Subcutaneous preadipocyte (primary cell): ENCODE measurements around the gene PLEKHG1. TPM values are rescaled to one million over a fixed set of nuclear protein-coding genes. Genes with fewer than 3 reads are reported as not detected.

Source experiments
- total RNA-seq: library from RNA; depleted of rRNA; stranded (reverse); fragments of >200 nt; gene quantifications from 2 replicates; pipeline ENCODE4 v1.2.3, GENCODE V29; 2012

The PLEKHG1 gene
- 0.37 and 0.59 TPM in 2 replicates for total RNA-seq

DNA sequence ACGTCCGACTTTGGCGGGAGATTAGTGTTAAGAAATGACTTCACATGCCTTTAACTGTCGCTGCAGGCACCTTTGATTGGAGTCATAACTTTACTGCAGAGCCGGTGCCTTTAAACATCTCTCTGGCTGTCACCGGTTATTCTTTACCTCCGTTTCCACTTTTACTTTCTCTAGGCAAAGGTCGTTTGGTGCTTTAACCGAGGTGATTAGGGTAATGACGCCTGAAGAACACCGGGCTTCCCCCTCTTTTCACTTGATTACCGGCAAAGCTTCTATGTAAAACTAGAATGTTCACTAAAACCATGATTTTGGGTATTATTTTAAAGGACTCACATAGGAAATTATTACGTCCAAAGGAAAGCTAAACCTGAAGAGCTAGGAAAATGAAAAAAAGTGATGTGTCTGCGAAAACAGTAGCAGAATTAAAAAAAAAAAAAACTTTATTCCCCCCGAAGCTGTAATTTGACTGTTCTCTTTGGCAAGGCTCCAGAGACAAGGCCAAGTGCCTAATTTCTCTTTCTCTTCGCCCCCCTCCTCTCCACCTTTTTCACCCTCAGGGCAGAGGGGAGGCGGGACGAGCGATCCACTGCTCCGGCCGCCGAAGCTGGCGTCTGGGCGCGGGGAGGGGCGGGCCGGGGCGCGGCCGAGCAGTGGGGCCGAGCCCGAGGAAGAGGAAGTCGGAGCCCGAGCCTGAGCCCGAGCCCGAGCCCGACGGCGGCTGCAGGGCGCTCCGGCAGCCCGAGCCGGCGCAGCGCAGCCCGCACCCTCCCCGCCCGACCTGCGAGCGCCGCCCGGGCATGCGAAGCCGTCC, at the start of gene PLEKHG1:
Gene PLEKHG1 (plus strand): TSS at position 687 of the 811 bp plus-strand sequence. CDS start 133,797 bp downstream, outside the sequence.

Other genes with a start within 250 kb of the PLEKHG1 start
- under 0.01 TPM in 2 replicates for gene IYD, start 230.9 kb upstream of the PLEKHG1 start, total RNA-seq